Measurements from ENCODE around the gene S100A12. TPM values are rescaled to one million over a fixed set of nuclear protein-coding genes. Genes with fewer than 3 reads are reported as not detected.

The S100A12 gene
- total RNA-seq, 1 donor from 2014 or later: not detected

- no peak overlapping the region for H3K4me3 Mint-ChIP-seq
- intact Hi-C loops (cut with micrococcal nuclease): no loop called here
- peaks cover 15% of the 10 kb centered on the region for H3K27me3 Mint-ChIP-seq (ENCODE audit: insufficient read depth)
- H3K36me3 Mint-ChIP-seq (ENCODE audit: low read depth): no peaks in the 10 kb centered on the region
- H3K27ac Mint-ChIP-seq: no peak overlapping the region
- H3K4me1 Mint-ChIP-seq (ENCODE audit: low read depth): no peaks in the 10 kb centered on the region
- DNase-seq (ENCODE audit: low spot score): no peak
- H3K9me3 Mint-ChIP-seq: no peaks in the 10 kb centered on the region
Measured at GRCh38 chr1:153371231-153371630, 4.2 kb downstream of the S100A12 start.

- intact Hi-C loops (cut with micrococcal nuclease): no loop called here
- Mint-ChIP-seq H3K36me3 (ENCODE audit: low read depth) (no peaks in the 10 kb centered on the region), H3K4me3 (no peak overlapping the region), H3K27ac (no peak overlapping the region), H3K27me3 (ENCODE audit: insufficient read depth) (peaks cover 18% of the 10 kb centered on the region), H3K4me1 (ENCODE audit: low read depth) (no peaks in the 10 kb centered on the region), H3K9me3 (no peaks in the 10 kb centered on the region)
- DNase-seq (ENCODE audit: low spot score): no peak
Measured at GRCh38 chr1:153370146-153370545, 5.3 kb downstream of the S100A12 start.

GRCh38 chr1:153368495-153368894, 6.9 kb downstream of the S100A12 start:
- Mint-ChIP-seq H3K27me3 (ENCODE audit: insufficient read depth) (peaks cover 18% of the 10 kb centered on the region), H3K4me1 (ENCODE audit: low read depth) (no peaks in the 10 kb centered on the region), H3K9me3 (no peaks in the 10 kb centered on the region), H3K36me3 (ENCODE audit: low read depth) (no peaks in the 10 kb centered on the region), H3K27ac (no peak overlapping the region), H3K4me3 (no peak overlapping the region)
- intact Hi-C loops (cut with micrococcal nuclease): no loop called here
- no peak for DNase-seq (ENCODE audit: low spot score)

GRCh38 chr1:153367090-153367489, 8.3 kb downstream of the S100A12 start:
- Mint-ChIP-seq H3K27ac (no peak overlapping the region), H3K27me3 (ENCODE audit: insufficient read depth) (peaks cover 14% of the 10 kb centered on the region), H3K36me3 (ENCODE audit: low read depth) (no peaks in the 10 kb centered on the region), H3K4me3 (no peak overlapping the region), H3K9me3 (no peaks in the 10 kb centered on the region), H3K4me1 (ENCODE audit: low read depth) (no peaks in the 10 kb centered on the region)
- intact Hi-C loops (cut with micrococcal nuclease): no loop called here
- DNase-seq (ENCODE audit: low spot score): no peak

- Mint-ChIP-seq H3K36me3 (ENCODE audit: low read depth) (no peaks in the 10 kb centered on the region), H3K4me3 (no peak overlapping the region), H3K27ac (no peak overlapping the region), H3K4me1 (ENCODE audit: low read depth) (no peaks in the 10 kb centered on the region), H3K9me3 (no peaks in the 10 kb centered on the region), H3K27me3 (ENCODE audit: insufficient read depth) (peaks cover 13% of the 10 kb centered on the region)
- no peak for DNase-seq (ENCODE audit: low spot score)
- intact Hi-C loops (cut with micrococcal nuclease): no loop called here
Measured at GRCh38 chr1:153366261-153366660, 9.2 kb downstream of the S100A12 start.

GRCh38 chr1:153365696-153366095, 9.7 kb downstream of the S100A12 start:
- intact Hi-C loops (cut with micrococcal nuclease): no loop called here

GRCh38 chr1:153364766-153365666, 10.4 kb downstream of the S100A12 start:
- no peak for DNase-seq (ENCODE audit: low spot score)
- intact Hi-C loops (cut with micrococcal nuclease): no loop called here
- H3K9me3 Mint-ChIP-seq: no peaks in the 10 kb centered on the region
- H3K27me3 Mint-ChIP-seq (ENCODE audit: insufficient read depth): peaks cover 12% of the 10 kb centered on the region
- no peak overlapping the region for H3K4me3 Mint-ChIP-seq
- H3K4me1 Mint-ChIP-seq (ENCODE audit: low read depth): no peaks in the 10 kb centered on the region
- no peak overlapping the region for H3K27ac Mint-ChIP-seq
- H3K36me3 Mint-ChIP-seq (ENCODE audit: low read depth): no peaks in the 10 kb centered on the region

More at GRCh38 chr1:153365696-153366095, 9.7 kb downstream of the S100A12 start:
- no peak for DNase-seq (ENCODE audit: low spot score)
- Mint-ChIP-seq H3K36me3 (ENCODE audit: low read depth) (no peaks in the 10 kb centered on the region), H3K4me3 (no peak overlapping the region), H3K27me3 (ENCODE audit: insufficient read depth) (peaks cover 12% of the 10 kb centered on the region), H3K27ac (no peak overlapping the region), H3K9me3 (no peaks in the 10 kb centered on the region), H3K4me1 (ENCODE audit: low read depth) (no peaks in the 10 kb centered on the region)

- Mint-ChIP-seq H3K36me3 (ENCODE audit: low read depth) (no peaks in the 10 kb centered on the region), H3K27me3 (ENCODE audit: insufficient read depth) (peaks cover 7% of the 10 kb centered on the region), H3K27ac (no peak overlapping the region), H3K9me3 (no peaks in the 10 kb centered on the region), H3K4me1 (ENCODE audit: low read depth) (no peaks in the 10 kb centered on the region), H3K4me3 (no peak overlapping the region)
- DNase-seq (ENCODE audit: low spot score): no peak
- intact Hi-C loops (cut with micrococcal nuclease): no loop called here
Measured at GRCh38 chr1:153364156-153364555, 11.3 kb downstream of the S100A12 start.

GRCh38 chr1:153363641-153364040, 11.8 kb downstream of the S100A12 start:
- peaks cover 7% of the 10 kb centered on the region for H3K27me3 Mint-ChIP-seq (ENCODE audit: insufficient read depth)
- no peaks in the 10 kb centered on the region for H3K36me3 Mint-ChIP-seq (ENCODE audit: low read depth)
- intact Hi-C loops (cut with micrococcal nuclease): no loop called here
- H3K4me3 Mint-ChIP-seq: no peak overlapping the region
- no peak overlapping the region for H3K27ac Mint-ChIP-seq
- H3K4me1 Mint-ChIP-seq (ENCODE audit: low read depth): peaks cover 3% of the 10 kb centered on the region
- no peak for DNase-seq (ENCODE audit: low spot score)
- no peaks in the 10 kb centered on the region for H3K9me3 Mint-ChIP-seq

- no peak overlapping the region for H3K27ac Mint-ChIP-seq
- no peaks in the 10 kb centered on the region for H3K9me3 Mint-ChIP-seq
- H3K27me3 Mint-ChIP-seq (ENCODE audit: insufficient read depth): peaks cover 4% of the 10 kb centered on the region
- intact Hi-C loops (cut with micrococcal nuclease): no loop called here
- H3K4me3 Mint-ChIP-seq: no peak overlapping the region
- no peak for DNase-seq (ENCODE audit: low spot score)
- H3K36me3 Mint-ChIP-seq (ENCODE audit: low read depth): no peaks in the 10 kb centered on the region
- H3K4me1 Mint-ChIP-seq (ENCODE audit: low read depth): peaks cover 15% of the 10 kb centered on the region
Measured at GRCh38 chr1:153362187-153362775, 13.1 kb downstream of the S100A12 start.

GRCh38 chr1:153361480-153362109, 13.8 kb downstream of the S100A12 start:
- intact Hi-C loops (cut with micrococcal nuclease): no loop called here
- Mint-ChIP-seq H3K4me3 (no peak overlapping the region), H3K27ac (no peak overlapping the region), H3K36me3 (ENCODE audit: low read depth) (no peaks in the 10 kb centered on the region), H3K27me3 (ENCODE audit: insufficient read depth) (peaks cover 4% of the 10 kb centered on the region), H3K9me3 (no peaks in the 10 kb centered on the region), H3K4me1 (ENCODE audit: low read depth) (peaks cover 22% of the 10 kb centered on the region)
- no peak for DNase-seq (ENCODE audit: low spot score)

- intact Hi-C loops (cut with micrococcal nuclease): no loop called here
- Mint-ChIP-seq H3K27ac (no peak overlapping the region), H3K9me3 (no peaks in the 10 kb centered on the region), H3K27me3 (ENCODE audit: insufficient read depth) (peaks cover 4% of the 10 kb centered on the region), H3K4me1 (ENCODE audit: low read depth) (peaks cover 28% of the 10 kb centered on the region), H3K4me3 (no peak overlapping the region), H3K36me3 (ENCODE audit: low read depth) (no peaks in the 10 kb centered on the region)
- DNase-seq (ENCODE audit: low spot score): no peak
Measured at GRCh38 chr1:153360592-153361479, 14.6 kb downstream of the S100A12 start.
